DMS 273 (cell line): ENCODE measurements around the gene GUCY2F.

ENCODE experiments used
- DNase-seq: peaks from one replicate; lab custom pipeline; 2025; ENCODE audit not compliant: unreplicated experiment; lab: John Stamatoyannopoulos, UW

Gene GUCY2F

GRCh38 chrX:109481986-109482385, at the start of gene GUCY2F:
Gene GUCY2F, minus strand, starts transcription at chrX:109482086. Its CDS starts 6,150 bp downstream, at chrX:109475936.
- no peak for DNase-seq

GRCh38 chrX:109519001-109519400, 37.1 kb upstream of the GUCY2F start:
- DNase-seq = no peak

- DNase-seq = no peak
Measured at GRCh38 chrX:109511113-109511512, 29.2 kb upstream of the GUCY2F start.

GRCh38 chrX:109508915-109509314, 27.0 kb upstream of the GUCY2F start:
- DNase-seq = no peak

- DNase-seq = no peak
Measured at GRCh38 chrX:109501176-109501575, 19.3 kb upstream of the GUCY2F start.

- no peak for DNase-seq
Measured at GRCh38 chrX:109498434-109498833, 16.5 kb upstream of the GUCY2F start.

- DNase-seq = no peak
Measured at GRCh38 chrX:109489174-109489573, 7.3 kb upstream of the GUCY2F start.

GRCh38 chrX:109487640-109488039, 5.8 kb upstream of the GUCY2F start:
- no peak for DNase-seq

- DNase-seq = peak; percentile 86
Measured at GRCh38 chrX:109485470-109486340, 3.8 kb upstream of the GUCY2F start.

- DNase-seq = no peak
Measured at GRCh38 chrX:109484886-109485285, 3.0 kb upstream of the GUCY2F start.

- peak; percentile 79 for DNase-seq
Measured at GRCh38 chrX:109475174-109475891, 6.6 kb downstream of the GUCY2F start.

- peak; percentile 45 for DNase-seq
Measured at GRCh38 chrX:109472939-109473735, 8.7 kb downstream of the GUCY2F start.

- no peak for DNase-seq
Measured at GRCh38 chrX:109464231-109464630, 17.7 kb downstream of the GUCY2F start.

- no peak for DNase-seq
Measured at GRCh38 chrX:109463784-109464183, 18.1 kb downstream of the GUCY2F start.

- no peak for DNase-seq
Measured at GRCh38 chrX:109448282-109448938, 33.5 kb downstream of the GUCY2F start.

- no peak for DNase-seq
Measured at GRCh38 chrX:109441266-109441665, 40.6 kb downstream of the GUCY2F start.

- no peak for DNase-seq
Measured at GRCh38 chrX:109440475-109440874, 41.4 kb downstream of the GUCY2F start.

- DNase-seq = no peak
Measured at GRCh38 chrX:109409181-109409580, 72.7 kb downstream of the GUCY2F start.

GRCh38 chrX:109403922-109404321, 78.0 kb downstream of the GUCY2F start:
- no peak for DNase-seq

GRCh38 chrX:109399831-109400230, 82.1 kb downstream of the GUCY2F start:
- no peak for DNase-seq

- DNase-seq = peak; percentile 17
Measured at GRCh38 chrX:109398833-109399232, 83.1 kb downstream of the GUCY2F start.
